ENCODE results near the gene HNRNPK. TPM values are rescaled to one million over a fixed set of nuclear protein-coding genes. Genes with fewer than 3 reads are reported as not detected.
A peak's percentile ranks its signal among the peaks of the same experiment; 100 is the strongest.

Gene HNRNPK
- total and polyA plus RNA-seq, 2 of the 13 experiments (the other 11 are each of a cell fraction or from before 2014, with no cell fraction given), result 321 to 712 TPM

DNA sequence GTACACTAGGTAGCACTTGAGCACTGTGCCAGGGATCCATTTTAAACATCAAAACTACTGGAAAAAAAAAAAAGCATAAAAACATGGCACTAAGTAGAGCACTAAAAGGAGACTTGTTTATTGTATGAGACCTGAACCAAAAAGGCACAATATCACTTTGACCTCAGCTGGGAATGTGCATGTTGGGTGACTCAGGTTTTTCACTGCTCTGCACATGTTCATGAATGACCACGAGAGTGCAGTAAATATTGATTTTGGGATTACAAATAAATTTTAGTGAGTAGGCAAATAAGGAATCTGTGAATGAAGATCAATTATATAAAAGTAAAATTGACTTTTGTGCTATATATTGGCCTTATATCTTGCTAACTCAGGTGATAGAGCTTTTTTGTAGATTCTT is 12.4 kb upstream of the HNRNPK start (continued):
- TF ChIP-seq, protein P1, sequence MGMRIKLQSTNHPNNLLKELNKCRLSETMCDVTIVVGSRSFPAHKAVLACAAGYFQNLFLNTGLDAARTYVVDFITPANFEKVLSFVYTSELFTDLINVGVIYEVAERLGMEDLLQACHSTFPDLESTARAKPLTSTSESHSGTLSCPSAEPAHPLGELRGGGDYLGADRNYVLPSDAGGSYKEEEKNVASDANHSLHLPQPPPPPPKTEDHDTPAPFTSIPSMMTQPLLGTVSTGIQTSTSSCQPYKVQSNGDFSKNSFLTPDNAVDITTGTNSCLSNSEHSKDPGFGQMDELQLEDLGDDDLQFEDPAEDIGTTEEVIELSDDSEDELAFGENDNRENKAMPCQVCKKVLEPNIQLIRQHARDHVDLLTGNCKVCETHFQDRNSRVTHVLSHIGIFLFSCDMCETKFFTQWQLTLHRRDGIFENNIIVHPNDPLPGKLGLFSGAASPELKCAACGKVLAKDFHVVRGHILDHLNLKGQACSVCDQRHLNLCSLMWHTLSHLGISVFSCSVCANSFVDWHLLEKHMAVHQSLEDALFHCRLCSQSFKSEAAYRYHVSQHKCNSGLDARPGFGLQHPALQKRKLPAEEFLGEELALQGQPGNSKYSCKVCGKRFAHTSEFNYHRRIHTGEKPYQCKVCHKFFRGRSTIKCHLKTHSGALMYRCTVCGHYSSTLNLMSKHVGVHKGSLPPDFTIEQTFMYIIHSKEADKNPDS (CRISPR knock-in tag; IDR thresholded peaks at IDR 0.05), result no peak
- TF ChIP-seq, protein P2, sequence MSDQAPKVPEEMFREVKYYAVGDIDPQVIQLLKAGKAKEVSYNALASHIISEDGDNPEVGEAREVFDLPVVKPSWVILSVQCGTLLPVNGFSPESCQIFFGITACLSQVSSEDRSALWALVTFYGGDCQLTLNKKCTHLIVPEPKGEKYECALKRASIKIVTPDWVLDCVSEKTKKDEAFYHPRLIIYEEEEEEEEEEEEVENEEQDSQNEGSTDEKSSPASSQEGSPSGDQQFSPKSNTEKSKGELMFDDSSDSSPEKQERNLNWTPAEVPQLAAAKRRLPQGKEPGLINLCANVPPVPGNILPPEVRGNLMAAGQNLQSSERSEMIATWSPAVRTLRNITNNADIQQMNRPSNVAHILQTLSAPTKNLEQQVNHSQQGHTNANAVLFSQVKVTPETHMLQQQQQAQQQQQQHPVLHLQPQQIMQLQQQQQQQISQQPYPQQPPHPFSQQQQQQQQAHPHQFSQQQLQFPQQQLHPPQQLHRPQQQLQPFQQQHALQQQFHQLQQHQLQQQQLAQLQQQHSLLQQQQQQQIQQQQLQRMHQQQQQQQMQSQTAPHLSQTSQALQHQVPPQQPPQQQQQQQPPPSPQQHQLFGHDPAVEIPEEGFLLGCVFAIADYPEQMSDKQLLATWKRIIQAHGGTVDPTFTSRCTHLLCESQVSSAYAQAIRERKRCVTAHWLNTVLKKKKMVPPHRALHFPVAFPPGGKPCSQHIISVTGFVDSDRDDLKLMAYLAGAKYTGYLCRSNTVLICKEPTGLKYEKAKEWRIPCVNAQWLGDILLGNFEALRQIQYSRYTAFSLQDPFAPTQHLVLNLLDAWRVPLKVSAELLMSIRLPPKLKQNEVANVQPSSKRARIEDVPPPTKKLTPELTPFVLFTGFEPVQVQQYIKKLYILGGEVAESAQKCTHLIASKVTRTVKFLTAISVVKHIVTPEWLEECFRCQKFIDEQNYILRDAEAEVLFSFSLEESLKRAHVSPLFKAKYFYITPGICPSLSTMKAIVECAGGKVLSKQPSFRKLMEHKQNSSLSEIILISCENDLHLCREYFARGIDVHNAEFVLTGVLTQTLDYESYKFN (CRISPR knock-in tag; conservative IDR thresholded peaks at IDR 0.05), result peak; percentile 56
- TF ChIP-seq, protein P3, sequence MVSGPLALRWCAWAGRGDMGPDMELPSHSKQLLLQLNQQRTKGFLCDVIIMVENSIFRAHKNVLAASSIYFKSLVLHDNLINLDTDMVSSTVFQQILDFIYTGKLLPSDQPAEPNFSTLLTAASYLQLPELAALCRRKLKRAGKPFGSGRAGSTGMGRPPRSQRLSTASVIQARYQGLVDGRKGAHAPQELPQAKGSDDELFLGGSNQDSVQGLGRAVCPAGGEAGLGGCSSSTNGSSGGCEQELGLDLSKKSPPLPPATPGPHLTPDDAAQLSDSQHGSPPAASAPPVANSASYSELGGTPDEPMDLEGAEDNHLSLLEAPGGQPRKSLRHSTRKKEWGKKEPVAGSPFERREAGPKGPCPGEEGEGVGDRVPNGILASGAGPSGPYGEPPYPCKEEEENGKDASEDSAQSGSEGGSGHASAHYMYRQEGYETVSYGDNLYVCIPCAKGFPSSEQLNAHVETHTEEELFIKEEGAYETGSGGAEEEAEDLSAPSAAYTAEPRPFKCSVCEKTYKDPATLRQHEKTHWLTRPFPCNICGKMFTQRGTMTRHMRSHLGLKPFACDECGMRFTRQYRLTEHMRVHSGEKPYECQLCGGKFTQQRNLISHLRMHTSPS (CRISPR knock-in tag; IDR thresholded peaks at IDR 0.05; ENCODE audit: low read depth), result no peak
- TF ChIP-seq GABPB1 (CRISPR knock-in tag; IDR thresholded peaks at IDR 0.05) (no peak), NR3C1 (CRISPR knock-in tag; IDR thresholded peaks at IDR 0.05) (no peak), ZNF354B (CRISPR knock-in tag; IDR thresholded peaks at IDR 0.05) (no peak), ZSCAN21 (CRISPR knock-in tag; IDR thresholded peaks at IDR 0.05; ENCODE audit: borderline replicate concordance) (no peak), MAFG (CRISPR knock-in tag; IDR thresholded peaks at IDR 0.05) (no peak)
- TF ChIP-seq, protein P4, sequence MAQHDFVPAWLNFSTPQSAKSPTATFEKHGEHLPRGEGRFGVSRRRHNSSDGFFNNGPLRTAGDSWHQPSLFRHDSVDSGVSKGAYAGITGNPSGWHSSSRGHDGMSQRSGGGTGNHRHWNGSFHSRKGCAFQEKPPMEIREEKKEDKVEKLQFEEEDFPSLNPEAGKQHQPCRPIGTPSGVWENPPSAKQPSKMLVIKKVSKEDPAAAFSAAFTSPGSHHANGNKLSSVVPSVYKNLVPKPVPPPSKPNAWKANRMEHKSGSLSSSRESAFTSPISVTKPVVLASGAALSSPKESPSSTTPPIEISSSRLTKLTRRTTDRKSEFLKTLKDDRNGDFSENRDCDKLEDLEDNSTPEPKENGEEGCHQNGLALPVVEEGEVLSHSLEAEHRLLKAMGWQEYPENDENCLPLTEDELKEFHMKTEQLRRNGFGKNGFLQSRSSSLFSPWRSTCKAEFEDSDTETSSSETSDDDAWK (CRISPR knock-in tag; IDR thresholded peaks at IDR 0.05), result no peak
- TF ChIP-seq, protein P5, sequence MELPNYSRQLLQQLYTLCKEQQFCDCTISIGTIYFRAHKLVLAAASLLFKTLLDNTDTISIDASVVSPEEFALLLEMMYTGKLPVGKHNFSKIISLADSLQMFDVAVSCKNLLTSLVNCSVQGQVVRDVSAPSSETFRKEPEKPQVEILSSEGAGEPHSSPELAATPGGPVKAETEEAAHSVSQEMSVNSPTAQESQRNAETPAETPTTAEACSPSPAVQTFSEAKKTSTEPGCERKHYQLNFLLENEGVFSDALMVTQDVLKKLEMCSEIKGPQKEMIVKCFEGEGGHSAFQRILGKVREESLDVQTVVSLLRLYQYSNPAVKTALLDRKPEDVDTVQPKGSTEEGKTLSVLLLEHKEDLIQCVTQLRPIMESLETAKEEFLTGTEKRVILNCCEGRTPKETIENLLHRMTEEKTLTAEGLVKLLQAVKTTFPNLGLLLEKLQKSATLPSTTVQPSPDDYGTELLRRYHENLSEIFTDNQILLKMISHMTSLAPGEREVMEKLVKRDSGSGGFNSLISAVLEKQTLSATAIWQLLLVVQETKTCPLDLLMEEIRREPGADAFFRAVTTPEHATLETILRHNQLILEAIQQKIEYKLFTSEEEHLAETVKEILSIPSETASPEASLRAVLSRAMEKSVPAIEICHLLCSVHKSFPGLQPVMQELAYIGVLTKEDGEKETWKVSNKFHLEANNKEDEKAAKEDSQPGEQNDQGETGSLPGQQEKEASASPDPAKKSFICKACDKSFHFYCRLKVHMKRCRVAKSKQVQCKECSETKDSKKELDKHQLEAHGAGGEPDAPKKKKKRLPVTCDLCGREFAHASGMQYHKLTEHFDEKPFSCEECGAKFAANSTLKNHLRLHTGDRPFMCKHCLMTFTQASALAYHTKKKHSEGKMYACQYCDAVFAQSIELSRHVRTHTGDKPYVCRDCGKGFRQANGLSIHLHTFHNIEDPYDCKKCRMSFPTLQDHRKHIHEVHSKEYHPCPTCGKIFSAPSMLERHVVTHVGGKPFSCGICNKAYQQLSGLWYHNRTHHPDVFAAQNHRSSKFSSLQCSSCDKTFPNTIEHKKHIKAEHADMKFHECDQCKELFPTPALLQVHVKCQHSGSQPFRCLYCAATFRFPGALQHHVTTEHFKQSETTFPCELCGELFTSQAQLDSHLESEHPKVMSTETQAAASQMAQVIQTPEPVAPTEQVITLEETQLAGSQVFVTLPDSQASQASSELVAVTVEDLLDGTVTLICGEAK (IDR thresholded peaks at IDR 0.05), result no peak
- TF ChIP-seq, protein P5 (CRISPR knock-in tag; IDR thresholded peaks at IDR 0.05), result no peak

Measured in HepG2 (cell line).